Osteocyte (in vitro differentiated cells): ENCODE measurements around the gene ADCY3. TPM values are rescaled to one million over a fixed set of nuclear protein-coding genes. Genes with fewer than 3 reads are reported as not detected.

Experiments
- DNase-seq: peaks from one replicate; pipeline ENCODE4 v3.0.0; 2021; ENCODE audit warnings: mixed read lengths; ENCODE audit not compliant: unreplicated experiment; ENCODE audit errors: extremely low spot score
- H3K27ac Mint-ChIP-seq: one replicate; pipeline ENCODE4 v1.8.0; 2021; ENCODE audit warnings: mild to moderate bottlenecking, mixed read lengths; ENCODE audit not compliant: unreplicated experiment
- H3K27me3 Mint-ChIP-seq: one replicate; pipeline ENCODE4 v1.8.0; 2021; ENCODE audit warnings: mixed read lengths; ENCODE audit not compliant: unreplicated experiment
- H3K36me3 Mint-ChIP-seq: one replicate; pipeline ENCODE4 v1.8.0; 2021; ENCODE audit warnings: mixed read lengths; ENCODE audit not compliant: unreplicated experiment
- H3K4me1 Mint-ChIP-seq: one replicate; pipeline ENCODE4 v1.8.0; 2021; ENCODE audit warnings: mixed read lengths; ENCODE audit not compliant: unreplicated experiment
- H3K4me3 Mint-ChIP-seq: one replicate; pipeline ENCODE4 v1.8.0; 2021; ENCODE audit warnings: mild to moderate bottlenecking, moderate library complexity, mixed read lengths; ENCODE audit not compliant: unreplicated experiment
- H3K9me3 Mint-ChIP-seq: one replicate; pipeline ENCODE4 v1.8.0; 2021; ENCODE audit warnings: mixed read lengths; ENCODE audit not compliant: unreplicated experiment
- total RNA-seq: library from RNA; stranded (reverse); gene quantifications from 2 replicates; pipeline ENCODE4 v1.2.1, GENCODE V29; 2021
- TF ChIP-seq, protein P1 (sequence below): fragments of 200-600 bp; sonication (generic); IDR thresholded peaks from 2 replicates; pipeline ENCODE4 v1.5.0; 2021; ENCODE audit warnings: antibody characterized with exemption, mild to moderate bottlenecking, moderate library complexity

The ADCY3 gene
- total RNA-seq, 1 donor from 2014 or later = 99.9 TPM

GRCh38 chr2:24948506-24948905 is 28.5 kb upstream of the ADCY3 start:
- Mint-ChIP-seq H3K27ac (no peak overlapping the region), H3K36me3 (peaks cover 54% of the 10 kb centered on the region), H3K4me3 (no peak overlapping the region), H3K4me1 (peaks cover 2% of the 10 kb centered on the region), H3K27me3 (no peaks in the 10 kb centered on the region), H3K9me3 (no peaks in the 10 kb centered on the region)
- DNase-seq = no peak
- TF ChIP-seq, protein P1, sequence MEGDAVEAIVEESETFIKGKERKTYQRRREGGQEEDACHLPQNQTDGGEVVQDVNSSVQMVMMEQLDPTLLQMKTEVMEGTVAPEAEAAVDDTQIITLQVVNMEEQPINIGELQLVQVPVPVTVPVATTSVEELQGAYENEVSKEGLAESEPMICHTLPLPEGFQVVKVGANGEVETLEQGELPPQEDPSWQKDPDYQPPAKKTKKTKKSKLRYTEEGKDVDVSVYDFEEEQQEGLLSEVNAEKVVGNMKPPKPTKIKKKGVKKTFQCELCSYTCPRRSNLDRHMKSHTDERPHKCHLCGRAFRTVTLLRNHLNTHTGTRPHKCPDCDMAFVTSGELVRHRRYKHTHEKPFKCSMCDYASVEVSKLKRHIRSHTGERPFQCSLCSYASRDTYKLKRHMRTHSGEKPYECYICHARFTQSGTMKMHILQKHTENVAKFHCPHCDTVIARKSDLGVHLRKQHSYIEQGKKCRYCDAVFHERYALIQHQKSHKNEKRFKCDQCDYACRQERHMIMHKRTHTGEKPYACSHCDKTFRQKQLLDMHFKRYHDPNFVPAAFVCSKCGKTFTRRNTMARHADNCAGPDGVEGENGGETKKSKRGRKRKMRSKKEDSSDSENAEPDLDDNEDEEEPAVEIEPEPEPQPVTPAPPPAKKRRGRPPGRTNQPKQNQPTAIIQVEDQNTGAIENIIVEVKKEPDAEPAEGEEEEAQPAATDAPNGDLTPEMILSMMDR = no peak

DNA sequence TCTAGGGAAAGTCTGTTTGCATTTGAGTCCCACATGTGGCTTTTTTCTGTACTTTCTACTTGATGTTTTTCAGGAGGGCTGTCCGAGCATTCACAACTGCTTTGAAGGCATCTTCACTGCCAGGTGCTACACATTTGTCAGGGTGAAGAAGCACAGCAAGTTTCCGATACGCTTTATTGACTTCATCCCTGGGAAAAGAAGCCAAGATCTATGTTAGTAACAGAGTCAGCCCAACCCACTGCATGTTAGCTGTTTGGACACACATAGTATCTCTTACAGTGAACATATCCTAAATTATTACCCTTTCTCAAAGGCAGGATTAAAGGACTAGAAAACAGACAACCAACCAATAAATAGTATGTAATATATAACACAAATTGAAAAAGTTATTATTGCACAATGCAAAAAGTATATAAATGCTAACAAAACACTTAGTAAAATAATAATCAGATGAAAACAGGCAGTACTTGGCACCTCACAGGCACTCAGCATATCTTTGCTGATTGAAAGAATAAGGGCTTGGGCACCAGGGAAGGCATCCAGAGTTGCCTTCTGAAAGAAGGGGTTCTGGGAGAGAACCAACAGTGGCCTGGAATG is 27.6 kb upstream of the ADCY3 start:
- TF ChIP-seq, protein P1 = no peak
- Mint-ChIP-seq H3K9me3 (no peaks in the 10 kb centered on the region), H3K27ac (no peak overlapping the region), H3K4me3 (no peak overlapping the region), H3K27me3 (no peaks in the 10 kb centered on the region), H3K36me3 (peaks cover 46% of the 10 kb centered on the region), H3K4me1 (peaks cover 4% of the 10 kb centered on the region)
- DNase-seq = no peak

GRCh38 chr2:24945907-24946306 is 25.9 kb upstream of the ADCY3 start:
- Mint-ChIP-seq H3K27me3 (no peaks in the 10 kb centered on the region), H3K36me3 (peaks cover 34% of the 10 kb centered on the region), H3K9me3 (no peaks in the 10 kb centered on the region), H3K27ac (no peak overlapping the region), H3K4me3 (no peak overlapping the region), H3K4me1 (peaks cover 4% of the 10 kb centered on the region)
- no peak for DNase-seq
- TF ChIP-seq, protein P1 = no peak

DNA sequence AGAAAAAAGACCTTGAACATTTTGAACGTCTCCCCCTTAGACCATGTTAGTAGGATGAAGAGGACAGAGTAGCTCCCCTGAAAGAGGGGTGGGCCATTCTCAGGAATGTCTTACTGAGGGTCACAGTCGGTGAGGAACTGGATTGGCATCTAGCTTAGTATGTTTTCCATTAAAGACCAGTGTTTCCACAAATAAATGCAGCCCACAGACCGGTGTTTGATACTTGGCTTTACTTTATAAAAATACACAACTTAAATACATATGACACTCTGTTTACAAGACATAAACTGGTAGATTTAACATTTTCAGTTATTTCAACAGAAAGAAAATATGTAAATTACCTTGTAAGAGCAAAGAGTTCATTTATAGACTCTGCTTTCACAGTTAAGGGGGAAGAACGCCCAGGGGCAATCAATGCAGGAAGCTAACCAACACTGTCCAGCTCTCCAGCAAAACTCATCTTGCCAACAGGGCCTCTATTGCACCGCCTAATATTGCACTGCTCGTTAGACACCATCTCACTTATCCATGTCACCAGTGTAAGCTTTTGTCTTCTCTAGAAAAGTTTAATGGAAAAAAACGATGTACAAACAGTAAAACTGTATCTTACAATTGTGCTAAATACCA is 23.5 kb upstream of the ADCY3 start:
- TF ChIP-seq, protein P1 = no peak
- H3K4me1 Mint-ChIP-seq = peaks cover 4% of the 10 kb centered on the region
- H3K4me3 Mint-ChIP-seq = no peak overlapping the region
- no peak overlapping the region for H3K27ac Mint-ChIP-seq
- H3K36me3 Mint-ChIP-seq = peaks cover 25% of the 10 kb centered on the region
- no peaks in the 10 kb centered on the region for H3K9me3 Mint-ChIP-seq
- H3K27me3 Mint-ChIP-seq = no peaks in the 10 kb centered on the region
- no peak for DNase-seq

- TF ChIP-seq, protein P1 = no peak
- Mint-ChIP-seq H3K4me3 (no peak overlapping the region), H3K27me3 (no peaks in the 10 kb centered on the region), H3K4me1 (peaks cover 4% of the 10 kb centered on the region), H3K27ac (no peak overlapping the region), H3K36me3 (no peaks in the 10 kb centered on the region), H3K9me3 (no peaks in the 10 kb centered on the region)
- no peak for DNase-seq
Measured at GRCh38 chr2:24939353-24939752, 19.3 kb upstream of the ADCY3 start.
